Neural crest cell (in vitro differentiated cells): ENCODE data around the gene TTN. TPM values are rescaled to one million over a fixed set of nuclear protein-coding genes. Genes with fewer than 3 reads are reported as not detected.

Experiments
- DNase-seq: peaks from one replicate; pipeline ENCODE4 v3.0.0; 2021; ENCODE audit warnings: low read depth, mixed read lengths, low spot score
- H3K27ac Mint-ChIP-seq: one replicate; pipeline ENCODE4 v1.8.0; 2021; ENCODE audit warnings: mild to moderate bottlenecking, mixed read lengths; ENCODE audit not compliant: unreplicated experiment
- H3K27me3 Mint-ChIP-seq: 2 replicates; pipeline ENCODE4 v1.8.0; 2021; ENCODE audit warnings: low read depth, mild to moderate bottlenecking, mixed read lengths
- H3K36me3 Mint-ChIP-seq: 2 replicates; pipeline ENCODE4 v1.8.0; 2021; ENCODE audit warnings: low read depth, mild to moderate bottlenecking, mixed read lengths
- H3K4me1 Mint-ChIP-seq: 2 replicates; pipeline ENCODE4 v1.8.0; 2021; ENCODE audit warnings: mixed read lengths
- H3K4me3 Mint-ChIP-seq: one replicate; pipeline ENCODE4 v1.8.0; 2021; ENCODE audit warnings: mild to moderate bottlenecking, mixed read lengths
- H3K9me3 Mint-ChIP-seq: 2 replicates; pipeline ENCODE4 v1.8.0; 2021; ENCODE audit warnings: mixed read lengths
- total RNA-seq: library from RNA; stranded (reverse); gene quantifications from 2 replicates; pipeline ENCODE4 v1.2.1, GENCODE V29; 2021
- TF ChIP-seq, protein P1 (sequence below): fragments of 200-600 bp; sonication (generic); conservative IDR thresholded peaks from 2 replicates; pipeline ENCODE4 v1.5.0; 2021; ENCODE audit warnings: antibody characterized with exemption, mild to moderate bottlenecking

Gene TTN
- total RNA-seq, 1 donor from 2014 or later: under 0.01 TPM

DNA sequence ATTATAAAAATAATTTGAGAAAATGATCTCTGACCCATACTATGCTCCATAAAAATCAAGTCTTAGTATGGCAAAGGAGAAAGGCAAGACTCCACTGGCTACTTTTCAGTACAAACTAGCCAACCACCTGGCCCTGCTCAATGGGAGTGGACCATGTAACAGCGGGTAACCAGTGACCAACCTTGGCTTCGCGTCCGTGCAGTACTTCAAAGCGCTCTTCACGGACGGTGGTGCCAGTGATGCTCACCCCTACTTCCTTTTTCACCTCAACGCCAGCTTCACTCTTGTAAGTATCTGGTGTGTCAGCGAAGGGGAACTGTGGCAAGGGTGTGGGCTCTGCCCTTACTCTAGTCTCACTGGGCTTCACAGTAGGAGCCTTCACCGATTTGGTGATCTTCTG, 23.3 kb downstream of the TTN start:
- H3K36me3 Mint-ChIP-seq: no peaks in the 10 kb centered on the region
- no peaks in the 10 kb centered on the region for H3K9me3 Mint-ChIP-seq
- H3K4me3 Mint-ChIP-seq: no peak overlapping the region
- H3K27ac Mint-ChIP-seq: no peak overlapping the region
- no peak for DNase-seq
- TF ChIP-seq, protein P1, sequence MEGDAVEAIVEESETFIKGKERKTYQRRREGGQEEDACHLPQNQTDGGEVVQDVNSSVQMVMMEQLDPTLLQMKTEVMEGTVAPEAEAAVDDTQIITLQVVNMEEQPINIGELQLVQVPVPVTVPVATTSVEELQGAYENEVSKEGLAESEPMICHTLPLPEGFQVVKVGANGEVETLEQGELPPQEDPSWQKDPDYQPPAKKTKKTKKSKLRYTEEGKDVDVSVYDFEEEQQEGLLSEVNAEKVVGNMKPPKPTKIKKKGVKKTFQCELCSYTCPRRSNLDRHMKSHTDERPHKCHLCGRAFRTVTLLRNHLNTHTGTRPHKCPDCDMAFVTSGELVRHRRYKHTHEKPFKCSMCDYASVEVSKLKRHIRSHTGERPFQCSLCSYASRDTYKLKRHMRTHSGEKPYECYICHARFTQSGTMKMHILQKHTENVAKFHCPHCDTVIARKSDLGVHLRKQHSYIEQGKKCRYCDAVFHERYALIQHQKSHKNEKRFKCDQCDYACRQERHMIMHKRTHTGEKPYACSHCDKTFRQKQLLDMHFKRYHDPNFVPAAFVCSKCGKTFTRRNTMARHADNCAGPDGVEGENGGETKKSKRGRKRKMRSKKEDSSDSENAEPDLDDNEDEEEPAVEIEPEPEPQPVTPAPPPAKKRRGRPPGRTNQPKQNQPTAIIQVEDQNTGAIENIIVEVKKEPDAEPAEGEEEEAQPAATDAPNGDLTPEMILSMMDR: no peak
- no peaks in the 10 kb centered on the region for H3K4me1 Mint-ChIP-seq
- H3K27me3 Mint-ChIP-seq: no peaks in the 10 kb centered on the region

DNA sequence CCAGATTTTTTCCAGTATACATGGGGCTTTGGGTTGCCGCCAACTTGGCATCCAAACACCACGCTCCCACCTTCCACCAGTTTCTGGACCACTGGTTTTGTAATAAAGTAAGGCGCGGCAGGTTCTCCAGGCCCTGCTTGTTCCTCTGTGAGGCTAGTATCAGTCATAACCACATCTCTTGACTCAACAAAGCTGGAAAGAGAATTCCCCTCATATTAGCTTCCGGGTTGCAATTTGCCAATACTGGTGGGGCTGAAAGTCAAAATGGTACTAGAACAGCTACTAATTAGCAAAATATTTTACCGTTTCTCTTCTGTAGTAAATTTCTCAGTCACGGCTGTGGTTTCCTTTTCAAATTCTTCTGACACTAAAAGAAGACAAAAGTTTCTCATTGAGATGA, 25.0 kb downstream of the TTN start:
- no peak for DNase-seq
- TF ChIP-seq, protein P1: no peak
- Mint-ChIP-seq H3K4me3 (no peak overlapping the region), H3K27me3 (no peaks in the 10 kb centered on the region), H3K4me1 (no peaks in the 10 kb centered on the region), H3K27ac (no peak overlapping the region), H3K36me3 (no peaks in the 10 kb centered on the region), H3K9me3 (no peaks in the 10 kb centered on the region)

DNA sequence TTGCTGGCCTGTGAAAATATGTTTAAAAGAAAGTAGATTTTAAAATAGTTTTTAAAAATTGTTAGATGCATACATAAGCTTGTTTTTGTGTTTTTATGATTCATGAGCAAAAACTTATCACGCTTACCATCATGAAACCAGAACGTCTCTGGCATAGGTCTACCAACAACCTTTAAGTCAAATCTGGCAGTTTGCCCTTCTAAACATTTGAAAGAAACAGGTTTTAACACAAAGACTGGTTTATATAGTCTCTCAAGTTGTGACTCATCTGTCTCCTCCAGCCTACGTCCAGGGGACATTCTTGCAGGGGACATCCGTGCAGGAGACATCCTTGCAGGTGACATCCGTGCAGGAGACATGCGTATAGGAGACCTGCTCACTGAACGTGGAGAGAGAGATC, 29.6 kb downstream of the TTN start:
- DNase-seq: no peak
- no peaks in the 10 kb centered on the region for H3K36me3 Mint-ChIP-seq
- no peak overlapping the region for H3K4me3 Mint-ChIP-seq
- no peak overlapping the region for H3K27ac Mint-ChIP-seq
- H3K27me3 Mint-ChIP-seq: no peaks in the 10 kb centered on the region
- TF ChIP-seq, protein P1: no peak
- no peaks in the 10 kb centered on the region for H3K4me1 Mint-ChIP-seq
- peaks cover 10% of the 10 kb centered on the region for H3K9me3 Mint-ChIP-seq

DNA sequence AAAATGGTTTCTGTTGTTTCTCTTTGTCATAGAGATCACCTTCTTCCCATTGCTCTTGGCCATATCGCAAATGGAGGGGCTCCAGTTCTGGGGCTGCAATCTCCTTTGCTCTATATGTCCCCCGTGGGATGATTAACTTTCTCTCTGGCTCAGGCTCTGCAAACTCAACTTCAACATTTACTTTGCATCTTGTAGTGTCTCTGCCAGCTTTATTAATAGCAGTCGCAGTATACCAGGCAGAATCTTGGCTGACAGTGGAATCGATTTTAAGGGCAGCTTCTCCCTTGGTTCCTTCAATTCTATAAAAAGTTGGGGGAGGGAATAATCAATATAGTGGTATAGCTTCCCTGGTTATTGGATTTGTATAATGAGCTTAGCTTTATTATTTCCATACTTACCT, 30.5 kb downstream of the TTN start:
- Mint-ChIP-seq H3K36me3 (no peaks in the 10 kb centered on the region), H3K27me3 (no peaks in the 10 kb centered on the region), H3K4me3 (no peak overlapping the region), H3K4me1 (no peaks in the 10 kb centered on the region), H3K9me3 (peaks cover 10% of the 10 kb centered on the region), H3K27ac (no peak overlapping the region)
- DNase-seq: no peak
- TF ChIP-seq, protein P1: no peak

DNA sequence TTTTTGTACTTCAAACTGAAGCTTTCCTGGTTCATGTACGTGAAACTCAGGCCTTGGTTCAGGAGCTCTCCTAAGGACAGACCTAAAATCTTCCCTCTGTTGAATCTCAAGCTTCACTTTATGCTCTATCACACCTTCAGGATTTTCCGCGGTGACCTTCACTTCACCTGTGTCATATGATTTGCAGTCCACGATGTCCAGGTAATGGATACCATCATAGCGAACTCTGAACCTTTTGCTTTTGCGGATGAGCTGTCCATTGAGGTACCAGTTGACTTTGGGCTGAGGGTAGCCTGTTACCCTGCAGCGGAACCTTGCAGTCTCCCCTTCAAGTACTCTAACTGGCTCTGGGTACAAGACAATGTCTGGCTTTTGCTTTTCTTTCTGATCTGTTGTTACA, 31.2 kb downstream of the TTN start:
- Mint-ChIP-seq H3K27ac (no peak overlapping the region), H3K4me1 (no peaks in the 10 kb centered on the region)

More for the DNA sequence above, 31.2 kb downstream of the TTN start:
- no peak for DNase-seq
- Mint-ChIP-seq H3K4me3 (no peak overlapping the region), H3K36me3 (no peaks in the 10 kb centered on the region), H3K27me3 (no peaks in the 10 kb centered on the region), H3K9me3 (peaks cover 10% of the 10 kb centered on the region)
- TF ChIP-seq, protein P1: no peak
